Stimulated activated CD8-positive, alpha-beta memory T cell treated with anti-CD3 and anti-CD28 coated beads, Interleukin-15, amount 100 ng/mL, for 4 hours (primary cell): ENCODE results near the gene SHROOM3.
"Not testable (repeated sequence)": the region's sequence is repeated elsewhere in the genome, so short reads cannot be mapped to it uniquely, and the experiment has no call there.

Experiments
- DNase-seq, 2 donors: peaks; one replicate each; pipeline ENCODE4 v3.0.0-alpha.2; 2020; ENCODE audit warnings: low read depth in 2 of 2

Gene SHROOM3

GRCh38 chr4:76445911-76446310 is 10.9 kb downstream of the SHROOM3 start:
- DNase-seq: no peak

GRCh38 chr4:76447393-76447851 is 12.4 kb downstream of the SHROOM3 start:
- no peak for DNase-seq

- no peak for DNase-seq
Observed at GRCh38 chr4:76448211-76448610, 13.2 kb downstream of the SHROOM3 start.

- no peak for DNase-seq
Observed at GRCh38 chr4:76449362-76449767, 14.3 kb downstream of the SHROOM3 start.

- no peak for DNase-seq
Observed at GRCh38 chr4:76449833-76450232, 14.8 kb downstream of the SHROOM3 start.

- no peak for DNase-seq
Observed at GRCh38 chr4:76453232-76453631, 18.2 kb downstream of the SHROOM3 start.

GRCh38 chr4:76454073-76454472 is 19.0 kb downstream of the SHROOM3 start:
- DNase-seq: not testable (repeated sequence)

- no peak for DNase-seq
Observed at GRCh38 chr4:76457885-76458284, 22.9 kb downstream of the SHROOM3 start.

- no peak for DNase-seq
Observed at GRCh38 chr4:76458297-76458696, 23.3 kb downstream of the SHROOM3 start.

GRCh38 chr4:76458825-76459224 is 23.8 kb downstream of the SHROOM3 start:
- no peak for DNase-seq

- DNase-seq: no peak
Observed at GRCh38 chr4:76459291-76459723, 24.3 kb downstream of the SHROOM3 start.

GRCh38 chr4:76463568-76463967 is 28.5 kb downstream of the SHROOM3 start:
- DNase-seq: no peak

- no peak for DNase-seq
Observed at GRCh38 chr4:76470064-76470463, 35.0 kb downstream of the SHROOM3 start.

GRCh38 chr4:76470532-76470931 is 35.5 kb downstream of the SHROOM3 start:
- no peak for DNase-seq

- no peak for DNase-seq
Observed at GRCh38 chr4:76476571-76476970, 41.5 kb downstream of the SHROOM3 start.

GRCh38 chr4:76484654-76485053 is 49.6 kb downstream of the SHROOM3 start:
- DNase-seq: no peak

- no peak for DNase-seq
Observed at GRCh38 chr4:76485450-76485849, 50.4 kb downstream of the SHROOM3 start.

- no peak for DNase-seq
Observed at GRCh38 chr4:76486588-76487276, 51.7 kb downstream of the SHROOM3 start.

GRCh38 chr4:76487621-76488020 is 52.6 kb downstream of the SHROOM3 start:
- no peak for DNase-seq

- no peak for DNase-seq
Observed at GRCh38 chr4:76488455-76488854, 53.4 kb downstream of the SHROOM3 start.

- DNase-seq: no peak
Observed at GRCh38 chr4:76488888-76489685, 54.1 kb downstream of the SHROOM3 start.

GRCh38 chr4:76489686-76490161 is 54.7 kb downstream of the SHROOM3 start:
- DNase-seq: no peak

- DNase-seq: no peak
Observed at GRCh38 chr4:76492055-76492454, 57.0 kb downstream of the SHROOM3 start.
